Nephron (organoid): Measurements from ENCODE around the gene NUDT4.

ENCODE experiments used
- H3K27ac Mint-ChIP-seq, 3 experiments: 2 replicates each; pipeline ENCODE4 v1.8.0; 2020; ENCODE audit warnings: mixed read lengths in 3 of 3, mild to moderate bottlenecking in 2 of 3, moderate library complexity in 1 of 3
- H3K27me3 Mint-ChIP-seq: 2 replicates; pipeline ENCODE4 v1.8.0; 2021; ENCODE audit warnings: low read depth, mild to moderate bottlenecking, moderate library complexity, mixed read lengths
- H3K36me3 Mint-ChIP-seq: 2 replicates; pipeline ENCODE4 v1.8.0; 2020; ENCODE audit warnings: low read depth, mixed read lengths
- H3K4me1 Mint-ChIP-seq: 2 replicates; pipeline ENCODE4 v1.8.0; 2020; ENCODE audit warnings: mixed read lengths
- H3K4me3 Mint-ChIP-seq, 3 experiments: 2 replicates each; pipeline ENCODE4 v1.8.0; 2020; ENCODE audit warnings: mild to moderate bottlenecking in 3 of 3, mixed read lengths in 3 of 3, moderate library complexity in 2 of 3
- H3K9me3 Mint-ChIP-seq: 2 replicates; pipeline ENCODE4 v1.8.0; 2020; ENCODE audit warnings: mixed read lengths
- CTCF ChIP-seq, 3 experiments: fragments of 200-600 bp; sonication (generic); IDR thresholded peaks; one replicate each; pipeline ENCODE4 v1.5.0; 2021; ENCODE audit warnings: antibody characterized with exemption in 3 of 3; ENCODE audit not compliant: unreplicated experiment in 3 of 3

NUDT4 gene

GRCh38 chr12:93338598-93338997 lies 39.1 kb upstream of the NUDT4 start:
- Mint-ChIP-seq H3K36me3 (no peaks in the 10 kb centered on the region), H3K4me1 (peaks cover 17% of the 10 kb centered on the region), H3K4me3 (no peak overlapping the region), H3K9me3 (no peaks in the 10 kb centered on the region), H3K27me3 (peaks cover 4% of the 10 kb centered on the region), H3K27ac (no peak overlapping the region)
- TF ChIP-seq CTCF (IDR thresholded peaks at IDR 0.05; ENCODE audit: unreplicated experiment in 3 of 3) = no peak

GRCh38 chr12:93339695-93340094 lies 38.0 kb upstream of the NUDT4 start:
- no peak for TF ChIP-seq CTCF (IDR thresholded peaks at IDR 0.05; ENCODE audit: unreplicated experiment in 3 of 3)
- H3K4me3 Mint-ChIP-seq = no peak overlapping the region
- H3K9me3 Mint-ChIP-seq = no peaks in the 10 kb centered on the region
- no peak overlapping the region for H3K27ac Mint-ChIP-seq
- H3K4me1 Mint-ChIP-seq = peaks cover 17% of the 10 kb centered on the region
- H3K36me3 Mint-ChIP-seq = no peaks in the 10 kb centered on the region
- peaks cover 4% of the 10 kb centered on the region for H3K27me3 Mint-ChIP-seq

GRCh38 chr12:93341409-93342049 lies 36.2 kb upstream of the NUDT4 start:
- H3K9me3 Mint-ChIP-seq = no peaks in the 10 kb centered on the region
- no peaks in the 10 kb centered on the region for H3K36me3 Mint-ChIP-seq
- H3K27ac Mint-ChIP-seq = no peak overlapping the region
- H3K4me3 Mint-ChIP-seq = no peak overlapping the region
- H3K27me3 Mint-ChIP-seq = peaks cover 4% of the 10 kb centered on the region
- TF ChIP-seq CTCF (IDR thresholded peaks at IDR 0.05; ENCODE audit: unreplicated experiment in 3 of 3) = no peak
- peaks cover 12% of the 10 kb centered on the region for H3K4me1 Mint-ChIP-seq

GRCh38 chr12:93347054-93347785 lies 30.5 kb upstream of the NUDT4 start:
- Mint-ChIP-seq H3K9me3 (no peaks in the 10 kb centered on the region), H3K4me3 (no peak overlapping the region), H3K27ac (peak overlapping the region in 1 of 3 experiments; percentile 59), H3K27me3 (no peaks in the 10 kb centered on the region), H3K4me1 (peaks cover 15% of the 10 kb centered on the region), H3K36me3 (no peaks in the 10 kb centered on the region)
- TF ChIP-seq CTCF (IDR thresholded peaks at IDR 0.05; ENCODE audit: unreplicated experiment in 3 of 3) = no peak

GRCh38 chr12:93348575-93349435 lies 28.9 kb upstream of the NUDT4 start:
- no peak for TF ChIP-seq CTCF (IDR thresholded peaks at IDR 0.05; ENCODE audit: unreplicated experiment in 3 of 3)
- H3K4me3 Mint-ChIP-seq = no peak overlapping the region

More at GRCh38 chr12:93348575-93349435, 28.9 kb upstream of the NUDT4 start:
- no peaks in the 10 kb centered on the region for H3K36me3 Mint-ChIP-seq
- no peaks in the 10 kb centered on the region for H3K9me3 Mint-ChIP-seq
- H3K4me1 Mint-ChIP-seq = peaks cover 15% of the 10 kb centered on the region
- H3K27ac Mint-ChIP-seq = no peak overlapping the region
- H3K27me3 Mint-ChIP-seq = no peaks in the 10 kb centered on the region
